ENCODE data around the gene NPIPB4. TPM values are rescaled to one million over a fixed set of nuclear protein-coding genes. Genes with fewer than 3 reads are reported as not detected.
"Not testable (repeated sequence)": the region's sequence is repeated elsewhere in the genome, so short reads cannot be mapped to it uniquely, and the experiment has no call there.

The NPIPB4 gene
- total and polyA plus RNA-seq, 10 of the 15 experiments (the other 5 are each of a cell fraction or from before 2014, with no cell fraction given), result 1.3 to 124 (median 41.0) TPM

DNA sequence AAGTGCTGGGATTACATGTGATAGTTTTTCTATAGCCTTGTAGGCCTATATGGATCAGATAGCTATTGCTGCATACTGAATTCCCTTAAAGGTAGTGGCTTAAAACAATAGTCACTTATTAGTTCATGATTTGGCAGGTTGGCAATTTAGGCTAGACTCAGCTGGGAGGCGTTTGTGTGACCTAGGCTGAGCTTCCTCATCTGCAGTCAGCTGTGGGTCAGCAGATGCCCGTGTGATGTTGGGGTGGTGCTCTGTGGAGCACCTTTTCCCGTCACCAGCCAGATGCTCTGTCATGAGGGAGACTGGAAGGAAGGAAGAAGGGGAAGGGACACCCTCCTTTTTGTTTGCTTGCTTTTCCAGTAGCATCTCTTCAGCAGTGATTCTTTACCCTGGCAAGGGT lies 64.2 kb downstream of the NPIPB4 start:
- H3K9me3 ChIP-seq (replicated peaks; ENCODE audit: control insufficient read depth, insufficient read depth, low read length); POLR2A ChIA-PET; H4K20me1 ChIP-seq (ENCODE audit: control insufficient read depth, insufficient read depth); FAIRE-seq; DNase-seq (ENCODE audit: low read depth, low spot score); CTCF ChIA-PET; H3K27ac ChIP-seq (ENCODE audit: control insufficient read depth, insufficient read depth); H2AFZ ChIP-seq (ENCODE audit: control insufficient read depth, low read depth, low read length); in situ Hi-C loops (cut with MboI); RAD21 ChIA-PET (ENCODE audit: unreplicated experiment); ATAC-seq; H3K9ac ChIP-seq (ENCODE audit: control insufficient read depth, insufficient read depth, low read length); H3K79me2 ChIP-seq (ENCODE audit: control insufficient read depth, insufficient read depth, low read length); H3K4me2 ChIP-seq (ENCODE audit: control insufficient read depth, insufficient read depth); BruUV-seq (replicated peaks); intact Hi-C loops (cut with micrococcal nuclease; ENCODE audit: unreplicated experiment); H3K36me3 ChIP-seq (ENCODE audit: control insufficient read depth in 2 of 2, insufficient read depth in 2 of 2, low read length in 1 of 2); SMC1A ChIA-PET (ENCODE audit: uncharacterized antibody, unreplicated experiment); H3K4me3 ChIP-seq; H3K4me1 ChIP-seq (ENCODE audit: control insufficient read depth, insufficient read depth, low read length); H3K27me3 ChIP-seq (replicated peaks in 1 of 2; ENCODE audit: control insufficient read depth in 2 of 2, insufficient read depth in 2 of 2, low read length in 1 of 2): not testable (repeated sequence)
- 17% methylated on average over 2 of the region's 3 CpGs for WGBS (ENCODE audit: insufficient coverage, insufficient replicate concordance, low lambda C conversion rate, missing lambda C conversion rate)

DNA sequence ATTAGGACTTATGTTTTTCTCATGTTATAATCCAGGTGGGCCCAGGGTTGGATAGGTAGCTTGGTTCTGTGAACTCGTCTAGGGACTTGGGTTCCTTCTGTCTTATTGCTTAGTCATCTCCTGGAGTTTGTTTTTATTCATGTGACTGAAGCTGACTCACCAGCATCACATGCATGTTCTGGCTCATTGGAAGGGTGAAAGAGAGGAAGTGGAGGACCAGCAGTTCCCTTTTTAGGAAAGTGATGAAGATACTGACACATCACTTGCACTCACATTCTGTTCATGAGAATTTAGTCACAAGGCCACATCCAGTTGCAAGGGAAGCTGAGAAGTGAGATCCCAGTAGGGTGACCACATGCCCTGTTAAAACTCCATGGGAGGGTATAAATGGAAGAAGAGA lies 67.0 kb downstream of the NPIPB4 start:
- CTCF ChIA-PET; in situ Hi-C loops (cut with MboI); H3K27me3 ChIP-seq (replicated peaks in 1 of 2; ENCODE audit: control insufficient read depth in 2 of 2, insufficient read depth in 2 of 2, low read length in 1 of 2); H3K4me3 ChIP-seq; DNase-seq (ENCODE audit: low read depth, low spot score); intact Hi-C loops (cut with micrococcal nuclease; ENCODE audit: unreplicated experiment); H3K36me3 ChIP-seq (ENCODE audit: control insufficient read depth in 2 of 2, insufficient read depth in 2 of 2, low read length in 1 of 2); POLR2A ChIA-PET; H3K79me2 ChIP-seq (ENCODE audit: control insufficient read depth, insufficient read depth, low read length); RAD21 ChIA-PET (ENCODE audit: unreplicated experiment); BruUV-seq (replicated peaks); H2AFZ ChIP-seq (ENCODE audit: control insufficient read depth, low read depth, low read length); SMC1A ChIA-PET (ENCODE audit: uncharacterized antibody, unreplicated experiment); H3K4me2 ChIP-seq (ENCODE audit: control insufficient read depth, insufficient read depth); H3K9me3 ChIP-seq (replicated peaks; ENCODE audit: control insufficient read depth, insufficient read depth, low read length); H3K27ac ChIP-seq (ENCODE audit: control insufficient read depth, insufficient read depth); FAIRE-seq; H3K4me1 ChIP-seq (ENCODE audit: control insufficient read depth, insufficient read depth, low read length); H3K9ac ChIP-seq (ENCODE audit: control insufficient read depth, insufficient read depth, low read length); H4K20me1 ChIP-seq (ENCODE audit: control insufficient read depth, insufficient read depth): not testable (repeated sequence)
- peak; percentile 79 for ATAC-seq
- WGBS (ENCODE audit: insufficient coverage, insufficient replicate concordance, low lambda C conversion rate, missing lambda C conversion rate), result 0% methylated on average over 1 of the region's 1 CpG

Small RNA genes within 50 kb of the gene (small RNA-seq; reads per million reads assigned to genes)
- gene AC092375.3, result not detected

Other genes with a start within 250 kb of the NPIPB4 start
- gene IGSF6, start 205.1 kb downstream of the NPIPB4 start, total RNA-seq (2014; rRNA removed), result 0.34 and 0.60 TPM in 2 replicates
- 1.2 TPM in 2 replicates for gene IGSF6, start 205.1 kb downstream of the NPIPB4 start, total RNA-seq (2014; rRNA removed; fragmentation: Illumina TruSeq; extraction: Trizol)
- 0.85 and 1.2 TPM in 2 replicates for gene IGSF6, start 205.1 kb downstream of the NPIPB4 start, total RNA-seq (2021)
- 0.52 and 0.91 TPM in 2 replicates for gene IGSF6, start 205.1 kb downstream of the NPIPB4 start, polyA plus RNA-seq (2011; rRNA removed)
- 0.98 and 1.4 TPM in 2 replicates for gene IGSF6, start 205.1 kb downstream of the NPIPB4 start, polyA plus RNA-seq (2014; fragmentation: Illumina TruSeq; extraction: Trizol)
- under 1 TPM; 0.32 to 0.37 TPM for gene IGSF6, start 205.1 kb downstream of the NPIPB4 start, polyA plus RNA-seq (2014; fragmentation: Nextera tagmentation; extraction: Ambion mirVana)
- gene IGSF6, start 205.1 kb downstream of the NPIPB4 start, polyA plus RNA-seq (2014; rRNA removed), result 0.20 and 0.60 TPM in 2 replicates
- gene IGSF6, start 205.1 kb downstream of the NPIPB4 start, polyA plus RNA-seq (2016; fragmentation: Nextera tagmentation; extraction: Ambion mirVana), result 1 to 10 TPM in 1 of 2 experiments, under 1 TPM in 1; 0.83 to 1.0 TPM
- gene OTOA, start 193.8 kb downstream of the NPIPB4 start, total RNA-seq (2014; rRNA removed), result 0.73 and 1.3 TPM in 2 replicates
- 0.72 and 0.78 TPM in 2 replicates for gene OTOA, start 193.8 kb downstream of the NPIPB4 start, total RNA-seq (2014; rRNA removed; fragmentation: Illumina TruSeq; extraction: Trizol)
- 0.51 and 0.82 TPM in 2 replicates for gene OTOA, start 193.8 kb downstream of the NPIPB4 start, total RNA-seq (2021)
- 0.76 and 1.5 TPM in 2 replicates for gene OTOA, start 193.8 kb downstream of the NPIPB4 start, polyA plus RNA-seq (2011; rRNA removed)
- 0.63 and 0.71 TPM in 2 replicates for gene OTOA, start 193.8 kb downstream of the NPIPB4 start, polyA plus RNA-seq (2014; fragmentation: Illumina TruSeq; extraction: Trizol)
- under 1 TPM; 0.42 to 0.60 TPM for gene OTOA, start 193.8 kb downstream of the NPIPB4 start, polyA plus RNA-seq (2014; fragmentation: Nextera tagmentation; extraction: Ambion mirVana)
- gene OTOA, start 193.8 kb downstream of the NPIPB4 start, polyA plus RNA-seq (2014; rRNA removed), result 0.58 and 0.73 TPM in 2 replicates
- under 1 TPM; 0.33 to 0.34 TPM for gene OTOA, start 193.8 kb downstream of the NPIPB4 start, polyA plus RNA-seq (2016; fragmentation: Nextera tagmentation; extraction: Ambion mirVana)
- gene UQCRC2, start 95.6 kb upstream of the NPIPB4 start, total RNA-seq (2014; rRNA removed), result 357 and 361 TPM in 2 replicates
- 422 and 424 TPM in 2 replicates for gene UQCRC2, start 95.6 kb upstream of the NPIPB4 start, total RNA-seq (2014; rRNA removed; fragmentation: Illumina TruSeq; extraction: Trizol)
- gene UQCRC2, start 95.6 kb upstream of the NPIPB4 start, total RNA-seq (2021), result 307 and 335 TPM in 2 replicates
- 563 and 679 TPM in 2 replicates for gene UQCRC2, start 95.6 kb upstream of the NPIPB4 start, polyA plus RNA-seq (2011; rRNA removed)
- gene UQCRC2, start 95.6 kb upstream of the NPIPB4 start, polyA plus RNA-seq (2014; fragmentation: Illumina TruSeq; extraction: Trizol), result 324 and 389 TPM in 2 replicates
- gene UQCRC2, start 95.6 kb upstream of the NPIPB4 start, polyA plus RNA-seq (2014; fragmentation: Nextera tagmentation; extraction: Ambion mirVana), result 100 to 1,000 TPM; 256 to 277 TPM
- 239 and 273 TPM in 2 replicates for gene UQCRC2, start 95.6 kb upstream of the NPIPB4 start, polyA plus RNA-seq (2014; rRNA removed)
- gene UQCRC2, start 95.6 kb upstream of the NPIPB4 start, polyA plus RNA-seq (2016; fragmentation: Nextera tagmentation; extraction: Ambion mirVana), result 100 to 1,000 TPM; 330 to 340 TPM
- not detected in 2 replicates for gene PDZD9, start 143.4 kb upstream of the NPIPB4 start, total RNA-seq (2014; rRNA removed)
- gene PDZD9, start 143.4 kb upstream of the NPIPB4 start, total RNA-seq (2014; rRNA removed; fragmentation: Illumina TruSeq; extraction: Trizol), result not detected in 2 replicates
- gene PDZD9, start 143.4 kb upstream of the NPIPB4 start, total RNA-seq (2021), result not detected in 2 replicates
- not detected in 2 replicates for gene PDZD9, start 143.4 kb upstream of the NPIPB4 start, polyA plus RNA-seq (2011; rRNA removed)
- not detected in 2 replicates for gene PDZD9, start 143.4 kb upstream of the NPIPB4 start, polyA plus RNA-seq (2014; fragmentation: Illumina TruSeq; extraction: Trizol)
- gene PDZD9, start 143.4 kb upstream of the NPIPB4 start, polyA plus RNA-seq (2014; fragmentation: Nextera tagmentation; extraction: Ambion mirVana), result under 1 TPM; 0.07 to 0.13 TPM
- gene PDZD9, start 143.4 kb upstream of the NPIPB4 start, polyA plus RNA-seq (2014; rRNA removed), result not detected in 2 replicates
- gene PDZD9, start 143.4 kb upstream of the NPIPB4 start, polyA plus RNA-seq (2016; fragmentation: Nextera tagmentation; extraction: Ambion mirVana), result under 1 TPM in 1 of 2 experiments, not detected in 1; 0.15 TPM
- gene MOSMO, start 150.4 kb upstream of the NPIPB4 start, total RNA-seq (2014; rRNA removed), result 16.6 and 19.5 TPM in 2 replicates
- 15.4 and 18.9 TPM in 2 replicates for gene MOSMO, start 150.4 kb upstream of the NPIPB4 start, total RNA-seq (2014; rRNA removed; fragmentation: Illumina TruSeq; extraction: Trizol)
- gene MOSMO, start 150.4 kb upstream of the NPIPB4 start, total RNA-seq (2021), result 10.0 and 10.9 TPM in 2 replicates
- 26.7 and 32.7 TPM in 2 replicates for gene MOSMO, start 150.4 kb upstream of the NPIPB4 start, polyA plus RNA-seq (2011; rRNA removed)
- gene MOSMO, start 150.4 kb upstream of the NPIPB4 start, polyA plus RNA-seq (2014; fragmentation: Illumina TruSeq; extraction: Trizol), result 20.8 and 22.8 TPM in 2 replicates
- 1 to 10 TPM; 2.2 to 7.3 TPM for gene MOSMO, start 150.4 kb upstream of the NPIPB4 start, polyA plus RNA-seq (2014; fragmentation: Nextera tagmentation; extraction: Ambion mirVana)
- gene MOSMO, start 150.4 kb upstream of the NPIPB4 start, polyA plus RNA-seq (2014; rRNA removed), result 13.4 and 13.5 TPM in 2 replicates
- gene MOSMO, start 150.4 kb upstream of the NPIPB4 start, polyA plus RNA-seq (2016; fragmentation: Nextera tagmentation; extraction: Ambion mirVana), result 1 to 10 TPM; 1.7 to 2.5 TPM
- not detected in 2 replicates for gene VWA3A, start 234.8 kb upstream of the NPIPB4 start, total RNA-seq (2014; rRNA removed)
- not detected in 2 replicates for gene VWA3A, start 234.8 kb upstream of the NPIPB4 start, total RNA-seq (2014; rRNA removed; fragmentation: Illumina TruSeq; extraction: Trizol)
- gene VWA3A, start 234.8 kb upstream of the NPIPB4 start, total RNA-seq (2021), result not detected in 2 replicates
- gene VWA3A, start 234.8 kb upstream of the NPIPB4 start, polyA plus RNA-seq (2011; rRNA removed), result 0.01 and 0.03 TPM in 2 replicates
- gene VWA3A, start 234.8 kb upstream of the NPIPB4 start, polyA plus RNA-seq (2014; fragmentation: Illumina TruSeq; extraction: Trizol), result not detected in 2 replicates
- not detected for gene VWA3A, start 234.8 kb upstream of the NPIPB4 start, polyA plus RNA-seq (2014; fragmentation: Nextera tagmentation; extraction: Ambion mirVana)
- not detected in 2 replicates for gene VWA3A, start 234.8 kb upstream of the NPIPB4 start, polyA plus RNA-seq (2014; rRNA removed)
- not detected for gene VWA3A, start 234.8 kb upstream of the NPIPB4 start, polyA plus RNA-seq (2016; fragmentation: Nextera tagmentation; extraction: Ambion mirVana)